COLO829 (cell line): Measurements from ENCODE around the gene MARCHF3.
"Not testable (repeated sequence)": the region's sequence is repeated elsewhere in the genome, so short reads cannot be mapped to it uniquely, and the experiment has no call there.

Experiments
- DNase-seq: peaks from one replicate; pipeline ENCODE4 v3.0.0; 2012; ENCODE audit warnings: low spot score

The MARCHF3 gene, protein sequence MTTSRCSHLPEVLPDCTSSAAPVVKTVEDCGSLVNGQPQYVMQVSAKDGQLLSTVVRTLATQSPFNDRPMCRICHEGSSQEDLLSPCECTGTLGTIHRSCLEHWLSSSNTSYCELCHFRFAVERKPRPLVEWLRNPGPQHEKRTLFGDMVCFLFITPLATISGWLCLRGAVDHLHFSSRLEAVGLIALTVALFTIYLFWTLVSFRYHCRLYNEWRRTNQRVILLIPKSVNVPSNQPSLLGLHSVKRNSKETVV

DNA sequence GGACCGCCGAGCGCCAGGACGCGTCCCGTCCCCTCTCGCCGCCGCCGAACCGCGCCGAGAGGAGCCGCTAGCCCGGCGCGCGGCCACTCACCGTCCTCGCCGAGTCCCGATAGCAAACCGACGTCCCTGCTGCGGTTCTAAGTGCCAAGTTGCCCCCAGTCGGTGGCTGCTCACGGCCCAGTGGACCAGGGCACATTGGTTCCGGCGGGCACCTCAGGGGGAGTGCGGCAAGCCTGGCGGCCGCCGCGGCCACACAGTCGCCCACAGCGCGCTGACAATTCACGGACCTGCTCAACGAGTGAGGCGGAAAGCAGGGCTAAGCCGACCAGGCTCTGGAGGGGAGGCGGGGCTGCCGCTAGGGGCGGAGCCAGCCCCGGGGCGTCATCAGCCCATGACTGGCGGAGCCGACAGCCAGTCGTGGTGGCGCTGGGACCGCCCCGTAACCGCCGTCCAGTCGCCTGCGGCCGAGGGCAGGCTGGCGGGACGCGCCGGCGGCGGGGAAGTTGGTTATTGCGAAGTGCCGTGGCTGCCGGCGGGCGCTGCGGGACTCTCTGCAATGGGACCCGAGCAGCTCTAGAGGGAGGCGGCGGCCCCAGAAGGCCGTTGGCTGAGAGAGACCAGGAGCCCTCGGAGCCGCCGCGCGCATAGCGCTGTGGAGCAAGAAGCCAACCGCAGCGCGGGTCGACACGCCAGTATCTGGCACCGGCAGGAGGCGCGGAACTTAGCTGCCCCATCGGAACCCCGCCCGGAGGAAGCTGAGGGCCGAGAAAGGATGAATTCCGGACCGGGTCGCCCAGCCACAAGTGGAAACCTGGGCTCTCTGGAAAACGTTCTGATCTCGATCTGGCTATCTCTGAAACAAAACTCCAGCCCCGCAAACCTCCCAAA, at the start of gene MARCHF3:
MARCHF3 (minus strand) TSS at position 300 of the 888 bp plus-strand sequence. CDS start 112,387 bp downstream, outside the sequence.
- peak; percentile 69 for DNase-seq

DNA sequence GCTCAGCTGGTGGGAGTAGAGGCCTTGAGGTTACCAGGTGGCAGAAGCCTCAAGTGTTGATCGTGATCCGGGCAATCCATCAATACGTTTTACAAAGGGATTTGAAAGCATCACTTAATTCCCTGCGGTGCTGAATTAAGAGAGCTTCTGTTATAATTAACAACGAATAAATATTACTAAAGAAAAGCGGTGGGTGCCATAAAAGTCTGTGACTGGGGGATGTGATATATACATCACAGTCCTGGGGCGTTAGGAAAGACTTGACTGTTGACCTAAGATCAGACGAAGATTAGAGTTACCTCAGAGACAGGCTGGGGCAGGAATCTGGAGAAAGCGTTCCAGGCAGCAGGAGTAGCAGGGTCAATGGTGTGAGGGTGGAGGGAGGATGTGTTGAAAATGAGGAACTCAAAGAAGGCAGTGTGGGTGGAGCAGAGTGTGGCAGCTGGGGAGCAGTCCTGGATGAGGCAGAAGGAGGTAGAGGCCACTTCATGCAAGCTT, 49.7 kb upstream of the MARCHF3 start:
- DNase-seq: no peak

DNA sequence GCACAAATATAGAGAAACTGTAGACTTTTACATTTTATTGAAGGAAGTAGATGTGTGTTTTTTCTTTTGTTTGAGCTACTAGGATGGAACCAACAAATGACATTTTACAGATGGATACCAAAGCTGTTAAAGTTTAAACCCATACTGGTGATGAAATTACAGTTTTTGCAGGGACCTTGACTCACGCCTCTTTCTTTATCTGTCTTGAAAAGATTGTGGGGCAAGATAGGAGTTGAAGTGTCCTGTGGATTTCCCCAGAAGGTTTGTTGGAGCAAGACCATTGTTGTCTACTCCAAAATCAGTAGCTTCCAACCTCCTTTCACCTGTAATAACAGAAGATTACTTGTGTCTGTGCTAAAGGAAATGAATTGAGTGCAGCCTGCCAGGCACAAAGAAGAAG, 47.0 kb upstream of the MARCHF3 start:
- DNase-seq: no peak

DNA sequence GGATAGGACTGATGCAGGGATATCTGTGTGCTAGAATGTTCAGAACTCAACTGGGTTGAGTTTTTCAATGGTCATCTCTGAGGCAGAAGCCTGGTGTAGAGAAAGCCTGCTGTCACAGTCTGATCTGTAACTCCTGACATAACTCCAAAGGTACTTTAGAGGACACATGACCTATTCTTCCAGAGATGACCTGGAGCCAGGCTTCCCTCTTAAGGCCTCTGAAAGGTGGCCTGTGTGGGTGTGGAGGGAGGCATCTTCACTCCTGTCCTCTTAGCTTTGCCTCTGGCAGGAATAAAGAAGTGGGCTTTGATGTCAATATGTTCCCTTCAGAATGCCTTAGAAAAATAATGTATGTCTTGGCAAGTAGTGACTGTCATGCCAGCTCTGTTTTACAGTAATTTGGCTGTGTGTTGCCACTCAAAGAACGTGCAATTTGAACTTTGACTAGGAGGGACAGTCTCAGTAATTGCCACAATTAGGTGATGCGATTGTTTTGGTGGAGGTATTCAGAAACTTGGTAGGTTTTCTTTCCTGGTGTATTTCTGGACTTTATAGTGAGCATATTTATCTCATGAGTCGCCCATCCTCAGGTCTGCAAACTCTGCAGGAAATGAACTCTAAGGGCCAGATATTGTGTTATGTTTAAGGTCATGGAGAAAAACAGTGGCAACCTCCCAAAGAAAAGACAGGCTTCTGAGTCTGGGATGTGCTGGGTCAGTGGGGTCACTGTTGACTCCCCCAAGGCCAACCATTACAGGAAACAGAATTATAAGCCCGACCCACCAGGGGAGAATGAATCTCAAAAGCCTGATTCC, 46.2 kb upstream of the MARCHF3 start:
- no peak for DNase-seq

DNA sequence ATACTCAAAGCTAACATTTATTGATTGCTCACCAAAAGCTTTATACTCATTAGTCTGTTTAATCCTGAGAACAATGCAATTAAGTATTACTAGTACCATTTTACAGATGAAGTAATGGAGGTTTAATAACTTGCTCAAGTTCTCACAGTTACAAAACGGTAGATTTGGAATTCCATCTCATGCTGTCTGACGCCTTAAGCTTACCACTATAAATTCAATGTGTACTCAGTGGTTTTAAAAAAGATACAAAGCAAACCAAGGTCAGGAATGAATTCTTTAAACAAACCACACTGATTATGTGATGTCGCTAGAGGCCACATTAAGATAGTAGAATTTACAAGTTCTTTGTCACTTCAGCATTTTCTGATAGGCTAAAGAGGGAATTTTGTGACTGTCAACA, 44.1 kb upstream of the MARCHF3 start:
- no peak for DNase-seq

DNA sequence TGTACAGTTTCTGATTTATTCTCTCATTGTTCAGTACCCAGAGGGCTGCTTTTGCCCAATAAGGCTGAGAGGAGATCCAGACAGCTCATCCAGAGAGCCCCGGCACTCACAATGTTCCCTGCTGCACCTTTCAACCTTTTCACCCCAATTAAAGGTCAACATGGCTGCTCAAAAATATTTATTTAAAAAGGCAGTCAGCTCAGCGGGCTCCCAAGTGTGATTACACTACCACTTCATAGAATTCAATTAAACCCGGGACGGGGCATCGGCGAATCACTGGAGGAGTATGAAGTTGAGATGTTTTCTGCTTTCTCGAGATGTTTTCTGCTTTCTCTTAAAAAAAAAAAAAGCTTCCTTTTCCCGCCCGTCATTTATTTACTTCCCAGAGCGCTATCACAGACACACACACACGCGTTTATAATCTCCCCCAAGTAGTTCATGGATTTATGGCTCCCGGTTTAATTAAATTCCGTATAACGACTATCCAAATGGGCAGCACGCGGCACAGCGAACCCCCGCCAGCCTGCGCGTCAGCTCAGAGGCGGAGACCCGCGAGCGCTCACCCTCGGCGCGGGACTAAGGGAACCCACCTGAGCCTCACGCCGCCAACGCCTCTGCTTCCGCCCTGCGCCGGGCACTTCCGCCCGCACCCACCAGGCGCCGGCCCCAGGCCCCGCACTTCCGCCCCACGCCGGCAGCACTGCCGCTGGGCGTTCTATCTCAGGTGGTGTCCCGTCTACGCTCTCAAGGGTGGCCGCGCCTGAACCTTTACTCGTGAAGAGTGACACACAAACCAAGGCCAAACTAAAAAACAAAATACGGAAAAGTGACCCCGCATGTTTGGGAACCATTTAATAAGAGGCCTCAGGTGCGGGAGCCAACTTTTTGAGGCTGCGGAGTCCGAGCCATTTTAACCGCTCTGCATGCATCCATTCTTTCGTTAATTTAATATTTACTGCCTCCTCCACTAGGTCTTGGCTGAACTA, 42.8 kb upstream of the MARCHF3 start, which contains the start of gene C5orf63:
C5orf63 (minus strand) TSS at position 642 of the 986 bp plus-strand sequence. CDS start 14,507 bp downstream, outside the sequence.
- DNase-seq: no peak

DNA sequence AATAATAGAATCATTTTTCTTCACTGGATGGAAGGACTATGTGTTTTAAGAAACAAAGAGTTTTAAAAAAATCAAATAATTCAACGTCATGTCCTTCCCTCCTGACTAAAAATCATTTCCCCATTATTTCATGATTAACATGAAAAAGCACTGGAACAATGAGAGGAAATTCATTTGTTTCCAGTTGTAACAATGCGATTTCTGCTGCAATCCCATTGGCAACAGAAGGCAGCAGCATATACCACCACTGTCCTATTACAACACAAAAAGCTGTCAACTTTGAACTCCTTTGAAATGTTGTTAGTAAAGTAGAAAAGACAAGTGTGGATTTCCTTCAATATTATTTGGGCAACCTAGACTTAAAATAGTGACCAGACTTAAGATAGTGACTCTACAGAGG, 39.9 kb upstream of the MARCHF3 start:
- DNase-seq: no peak

DNA sequence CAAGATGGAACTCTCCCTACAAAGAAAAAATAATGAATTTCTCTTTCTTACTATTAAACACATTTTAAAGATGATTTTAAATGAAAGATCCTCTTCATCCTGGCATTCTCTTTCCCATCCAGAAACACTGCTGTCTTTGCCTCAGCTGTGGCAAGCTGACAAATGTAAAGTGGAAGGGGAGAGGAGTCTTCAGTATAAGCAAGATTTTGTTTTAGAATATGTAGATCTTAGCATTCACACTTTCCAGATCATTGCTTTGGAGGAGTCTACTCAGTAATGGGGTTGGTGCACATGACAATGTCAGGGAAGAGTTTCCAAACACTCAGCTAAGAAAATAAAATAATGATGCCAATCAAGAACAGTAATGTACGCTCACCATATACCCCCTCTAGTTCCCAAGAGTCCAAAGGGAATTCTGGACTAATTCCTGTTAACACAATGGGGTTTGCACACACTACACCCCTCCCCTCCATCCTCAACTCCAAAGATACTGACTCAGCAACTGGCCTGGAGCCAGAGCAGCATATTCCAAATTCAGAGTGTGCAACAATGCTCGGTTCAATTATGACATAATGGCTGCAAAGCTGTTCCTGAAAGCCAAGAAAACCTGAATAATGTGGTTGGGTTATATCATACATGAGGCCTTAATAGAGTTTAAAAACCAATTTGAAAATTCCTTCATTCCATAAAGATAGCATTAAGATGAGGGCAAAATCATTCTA, 38.3 kb upstream of the MARCHF3 start:
- DNase-seq: no peak

DNA sequence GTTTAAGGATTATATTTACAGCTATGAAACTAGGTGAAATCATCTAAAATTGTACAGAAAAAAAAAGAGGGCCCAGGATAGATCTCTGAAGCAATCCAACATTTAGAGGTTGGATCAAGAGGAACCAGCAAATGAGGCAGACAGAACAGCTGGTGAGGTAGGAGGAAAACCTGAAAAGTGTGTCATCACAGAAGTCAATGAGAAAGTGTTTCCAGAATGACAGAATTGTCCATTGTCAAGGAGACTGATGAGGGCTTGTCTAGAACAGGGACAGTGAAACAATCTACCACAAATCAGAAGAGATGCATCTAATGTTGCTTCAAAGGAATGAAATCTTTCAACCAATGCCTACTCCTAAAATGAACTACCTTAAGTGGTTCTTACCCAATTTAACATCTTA, 36.4 kb upstream of the MARCHF3 start:
- DNase-seq: no peak

DNA sequence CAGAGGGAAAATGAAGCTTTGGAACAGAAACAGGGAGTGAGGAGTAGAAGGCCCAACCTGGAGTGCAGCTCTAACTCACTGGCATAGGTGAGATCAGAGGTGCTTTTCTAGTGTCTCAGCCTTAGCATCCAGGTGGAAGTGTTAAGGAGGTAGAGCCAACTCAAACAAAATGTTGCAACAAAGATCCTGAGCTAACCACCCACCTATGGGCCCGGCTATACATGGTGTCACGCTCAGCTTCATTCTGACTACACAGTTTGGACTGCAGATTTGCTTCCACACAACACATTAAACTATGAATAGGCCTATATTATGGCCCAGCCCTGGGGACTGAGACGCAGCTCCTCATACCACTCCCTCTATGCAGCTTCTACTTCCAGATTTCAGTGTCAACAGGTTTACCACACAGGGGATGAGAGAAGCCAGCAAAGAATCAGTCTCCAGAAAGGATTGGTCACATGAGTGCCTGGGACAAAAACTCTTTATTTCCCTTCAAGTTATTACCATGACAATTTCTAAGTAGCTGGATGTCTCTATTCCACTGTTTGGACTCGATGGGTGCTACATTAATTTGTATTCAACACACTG, 34.0 kb upstream of the MARCHF3 start:
- no peak for DNase-seq

DNA sequence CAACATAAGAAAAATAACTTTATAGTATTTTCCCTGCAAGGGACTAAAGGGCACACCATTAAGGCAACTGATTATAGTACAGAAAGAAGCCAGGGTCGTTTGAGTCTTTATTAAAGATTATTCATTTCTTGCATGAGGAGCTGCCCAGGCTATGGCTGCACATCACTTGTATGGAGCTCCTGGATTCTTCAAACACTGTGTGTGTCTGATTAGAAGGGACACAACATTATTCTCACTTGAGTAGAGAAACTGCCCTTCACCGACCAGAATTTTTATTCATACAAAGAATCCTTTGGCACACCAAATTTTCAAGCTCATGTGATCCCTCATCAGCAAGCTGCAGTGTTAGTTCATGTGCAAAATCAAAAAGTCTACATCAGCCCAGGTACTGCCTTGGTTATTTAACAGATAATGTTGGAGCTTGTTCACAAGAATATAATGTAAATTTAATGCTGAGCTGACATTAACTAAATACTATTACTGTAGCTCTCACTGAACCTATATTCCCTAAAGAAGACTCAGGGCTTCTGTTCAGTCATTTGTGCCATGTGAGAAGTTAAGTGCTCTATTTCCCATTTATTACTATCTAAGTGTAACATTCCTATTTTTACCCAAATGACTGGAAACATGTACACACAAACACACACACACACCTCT, 33.0 kb upstream of the MARCHF3 start:
- DNase-seq: no peak

DNA sequence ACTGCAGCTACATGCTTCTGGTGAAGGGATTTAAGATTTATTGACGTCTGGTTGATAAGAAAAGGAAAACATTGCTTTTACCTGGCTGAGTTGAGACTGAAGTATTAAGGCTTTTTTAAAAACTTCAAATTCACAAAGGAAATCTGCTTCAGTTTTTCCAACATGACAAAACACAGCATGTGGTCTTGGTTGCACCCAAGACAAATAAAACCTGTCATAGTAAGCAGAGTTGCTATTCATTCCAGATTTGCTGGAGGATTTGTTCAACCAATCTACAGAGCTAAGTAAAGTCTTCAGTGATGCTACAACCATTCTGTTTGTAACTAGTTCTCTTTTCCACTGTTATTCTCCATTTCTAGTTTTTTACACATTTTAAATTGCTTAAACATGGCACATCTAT, 31.6 kb upstream of the MARCHF3 start:
- DNase-seq: no peak

DNA sequence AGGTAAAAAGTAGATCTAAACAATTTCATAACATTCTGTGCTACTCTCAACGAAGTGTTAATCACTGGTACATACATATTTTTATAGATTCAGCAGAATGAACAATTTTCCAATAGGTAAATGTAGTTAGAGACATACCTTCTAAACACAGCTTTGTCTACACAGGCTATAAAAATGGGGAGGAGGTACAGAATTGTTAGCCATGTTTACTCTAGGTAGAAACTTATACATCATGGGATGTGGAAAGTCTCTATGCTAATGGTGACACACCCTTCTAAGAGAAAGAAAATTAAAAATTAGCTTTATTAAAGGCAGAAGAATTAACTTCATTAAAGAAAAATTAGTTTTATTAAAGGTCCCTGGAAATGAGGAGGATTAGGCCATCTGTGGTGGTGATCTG, 31.2 kb upstream of the MARCHF3 start:
- DNase-seq: no peak

DNA sequence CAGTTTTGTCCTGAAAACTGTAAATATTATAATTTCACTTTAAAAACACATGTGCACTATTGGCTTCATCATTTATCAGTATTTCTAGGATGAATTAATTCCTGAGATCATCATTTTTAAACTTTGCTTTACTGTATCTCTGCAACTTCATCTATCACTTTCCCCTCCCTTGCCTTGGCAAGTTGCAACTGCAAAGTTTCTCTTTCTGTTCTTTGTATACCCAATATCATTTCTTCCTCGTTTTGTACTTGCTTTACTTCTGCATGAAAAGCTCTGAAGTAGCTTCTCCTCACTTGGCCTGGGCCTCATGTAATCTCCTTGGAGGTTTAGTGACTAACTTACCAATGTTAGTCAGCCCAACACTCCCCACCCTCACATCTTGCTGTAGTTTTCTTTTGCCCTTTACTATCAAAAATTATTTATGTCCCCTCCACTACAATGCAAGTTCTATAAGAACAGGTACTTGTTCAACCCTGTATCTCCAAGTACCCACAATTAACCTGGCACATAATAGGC, 30.2 kb upstream of the MARCHF3 start:
- no peak for DNase-seq

DNA sequence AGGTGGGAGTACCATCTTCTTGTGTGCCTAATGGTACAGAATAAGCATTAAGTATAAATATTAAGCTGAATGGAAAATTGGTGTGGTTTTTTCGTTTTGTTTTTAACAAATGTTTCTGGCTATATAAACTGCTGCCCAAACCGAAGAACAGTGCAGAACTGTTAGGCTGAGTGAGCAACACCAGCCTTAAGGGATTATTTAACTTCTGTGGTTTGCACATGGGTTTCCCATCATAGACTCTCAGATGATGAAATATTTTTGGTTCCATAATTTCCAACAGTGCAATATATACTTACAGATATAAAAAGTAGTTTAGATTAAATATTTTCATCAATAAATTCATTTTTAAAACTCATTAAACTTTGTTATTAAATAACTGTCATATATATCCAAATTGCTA, 26.5 kb upstream of the MARCHF3 start:
- no peak for DNase-seq

DNA sequence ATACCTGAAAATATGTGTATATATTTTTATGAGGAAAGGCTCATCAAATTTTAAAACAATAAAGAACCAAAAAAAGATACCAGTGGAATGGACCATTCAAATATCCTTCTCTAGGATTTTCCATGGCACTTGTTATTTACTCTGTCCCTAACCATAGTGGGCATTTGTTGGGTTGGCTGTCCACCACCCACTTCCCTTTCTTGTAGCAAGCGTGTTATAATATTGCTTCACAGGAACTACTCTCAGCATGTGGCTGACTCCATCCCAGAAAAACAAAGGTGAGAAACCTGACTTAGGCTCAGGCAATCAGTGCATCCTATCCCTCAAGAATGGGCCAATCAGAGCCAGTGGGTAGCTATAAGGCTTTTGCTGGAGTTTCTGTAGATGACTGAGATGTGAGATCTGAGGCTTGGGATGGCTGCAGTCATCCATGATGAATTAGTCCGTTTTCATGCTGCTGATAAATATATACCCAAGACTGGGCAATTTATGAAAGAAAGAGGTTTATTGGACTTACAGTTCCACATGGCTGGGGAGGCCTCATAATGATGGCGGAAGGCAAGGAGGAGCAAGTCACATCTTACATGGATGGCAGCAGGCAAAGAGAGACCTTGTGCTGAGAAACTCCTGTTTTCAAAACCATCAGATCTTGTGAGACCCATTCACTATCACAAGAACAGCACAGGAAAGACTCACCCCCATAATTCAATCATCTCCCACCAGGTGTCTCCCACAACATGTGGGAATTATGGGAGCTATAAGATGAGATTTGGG, 25.7 kb upstream of the MARCHF3 start:
- DNase-seq: no peak

DNA sequence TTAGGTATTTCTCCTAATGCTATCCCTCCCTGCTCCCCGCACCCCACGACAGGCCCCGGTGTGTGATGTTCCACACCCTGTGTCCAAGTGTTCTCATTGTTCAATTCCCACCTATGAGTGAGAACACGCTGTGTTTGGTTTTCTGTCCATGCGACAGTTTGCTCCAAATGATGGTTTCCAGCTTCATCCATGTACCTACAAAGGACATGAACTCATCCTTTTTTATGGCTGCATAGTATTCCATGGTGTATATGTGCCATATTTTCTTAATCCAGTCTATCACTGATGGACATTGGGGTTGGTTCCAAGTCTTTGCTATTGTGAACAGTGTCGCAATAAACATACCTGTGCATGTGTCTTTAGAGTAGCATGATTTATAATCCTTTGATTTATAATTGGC, 23.2 kb upstream of the MARCHF3 start:
- DNase-seq: not testable (repeated sequence)

DNA sequence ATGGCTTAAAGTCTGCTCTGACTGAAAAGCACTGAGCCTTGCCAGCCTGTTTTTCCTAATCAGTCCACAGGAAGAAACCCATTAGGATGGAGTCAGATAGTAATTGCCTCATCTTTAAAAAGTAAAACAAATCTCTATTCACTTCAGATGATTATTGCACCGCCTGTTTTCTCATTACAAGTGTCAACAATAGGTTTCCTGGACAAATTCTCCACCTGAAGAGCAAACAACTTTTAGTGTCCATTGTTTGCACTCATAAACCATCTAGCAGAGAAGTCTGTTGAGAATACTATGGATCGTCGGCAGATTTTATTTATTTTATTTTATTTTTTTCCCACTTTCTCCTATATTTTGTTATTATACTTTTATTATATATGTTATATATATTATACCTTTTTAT, 22.7 kb upstream of the MARCHF3 start:
- DNase-seq: no peak
